ENCODE data around the gene ID3.
A peak's percentile ranks its signal among the peaks of the same experiment; 100 is the strongest.

The ID3 gene

GRCh38 chr1:23528250-23528978 lies 30.9 kb downstream of the ID3 start:
- peak; percentile 54 to 79 for DNase-seq (ENCODE audit: low read depth in 1 of 2, low spot score in 1 of 2)

DNA sequence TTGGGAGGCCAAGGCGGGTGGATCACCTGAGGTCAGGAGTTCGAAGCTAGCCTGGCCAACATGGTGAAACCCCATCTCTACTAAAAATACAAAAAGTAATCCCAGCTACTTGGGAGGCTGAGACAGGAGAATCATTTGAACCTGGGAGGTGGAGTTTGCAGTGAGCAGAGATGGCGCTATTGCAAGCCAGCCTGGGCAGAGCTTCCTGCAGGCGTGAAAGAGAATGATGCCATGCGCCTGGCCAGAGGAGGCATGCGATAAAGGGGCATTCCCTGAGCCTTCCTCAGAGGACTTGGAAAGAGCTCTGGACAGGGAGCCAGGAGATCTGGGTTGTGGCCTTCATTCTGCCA lies 31.4 kb downstream of the ID3 start:
- DNase-seq (ENCODE audit: low read depth in 1 of 2, low spot score in 1 of 2), result no peak

DNA sequence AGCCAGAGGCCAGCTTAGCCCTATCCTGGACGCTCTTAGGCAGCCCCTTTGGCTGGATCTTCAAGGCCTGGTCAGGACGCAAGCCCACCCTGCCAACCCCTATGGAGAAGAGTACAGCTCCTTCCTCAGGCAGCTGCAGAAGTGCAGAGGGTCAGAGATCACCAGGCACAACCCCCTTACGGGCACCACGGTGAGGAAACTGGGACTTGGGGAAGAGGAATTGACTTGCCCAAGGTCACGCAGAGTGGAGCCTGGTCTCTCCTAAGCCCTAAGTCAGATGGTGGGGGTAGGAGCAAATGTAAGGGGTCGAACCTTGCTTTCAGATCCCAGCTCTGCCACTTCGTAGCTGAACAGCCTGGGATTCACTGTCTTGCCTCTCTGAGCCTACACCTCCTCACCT lies 31.9 kb downstream of the ID3 start:
- no peak for DNase-seq (ENCODE audit: low read depth in 1 of 2, low spot score in 1 of 2)

GRCh38 chr1:23526329-23527041 lies 32.8 kb downstream of the ID3 start:
- DNase-seq (ENCODE audit: low read depth in 1 of 2, low spot score in 1 of 2), result no peak

DNA sequence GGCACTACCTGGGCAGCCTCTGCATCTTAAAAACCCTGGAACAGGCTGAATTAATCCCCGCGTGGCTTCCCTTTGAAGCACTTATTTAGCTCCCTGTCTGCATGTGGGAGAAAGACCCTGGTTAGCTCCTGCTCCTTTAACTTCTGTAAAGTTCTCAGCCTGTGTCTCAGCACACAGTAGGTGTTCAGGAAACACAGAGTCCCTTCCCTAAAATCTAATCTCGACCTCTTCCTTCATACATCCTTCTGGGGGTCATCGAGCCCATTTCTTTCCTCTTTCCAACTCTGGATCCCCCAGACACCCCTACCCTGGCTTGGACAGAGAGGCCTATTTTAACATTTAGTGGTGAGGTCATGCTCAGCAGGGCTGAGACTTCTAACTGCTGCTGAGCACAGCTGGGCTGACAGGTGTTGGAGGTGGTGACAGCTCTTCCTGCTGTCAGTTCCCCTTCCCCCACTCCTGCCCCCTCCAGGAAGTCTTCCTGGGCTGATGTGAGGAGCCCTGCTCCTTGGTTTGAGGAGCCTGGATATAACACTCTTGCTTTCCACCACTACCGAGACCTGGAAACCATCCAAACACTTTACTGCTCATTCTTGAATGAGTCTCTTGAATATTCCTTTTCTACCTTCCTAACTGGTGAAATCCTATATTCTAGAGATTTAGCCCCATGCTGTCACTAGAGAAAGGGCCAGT lies 33.6 kb downstream of the ID3 start:
- DNase-seq (ENCODE audit: low read depth in 1 of 2, low spot score in 1 of 2), result no peak

GRCh38 chr1:23524716-23525401 lies 34.4 kb downstream of the ID3 start:
- peak in 1 of 2 donors; percentile 17 for DNase-seq (ENCODE audit: low read depth in 1 of 2, low spot score in 1 of 2)

DNA sequence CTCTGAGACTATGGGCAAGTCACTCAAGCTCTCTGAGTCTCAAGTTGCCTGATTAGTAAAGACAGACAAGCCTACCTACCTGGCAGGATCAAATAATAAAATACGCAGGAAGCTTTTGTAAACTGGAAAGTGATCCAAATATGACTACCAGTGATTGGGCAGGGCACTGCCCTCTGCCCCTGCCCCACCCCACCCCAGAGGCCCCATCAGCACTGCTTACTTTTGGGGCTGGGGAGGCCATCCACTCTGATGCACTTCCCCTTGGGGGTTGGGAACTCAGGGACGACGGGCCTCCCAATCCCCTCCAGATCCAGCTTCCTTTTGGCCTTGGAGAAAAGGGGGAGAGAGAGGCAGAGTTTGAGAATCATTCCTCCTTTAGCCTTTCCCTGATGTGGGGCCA lies 35.1 kb downstream of the ID3 start:
- no peak for DNase-seq (ENCODE audit: low read depth in 1 of 2, low spot score in 1 of 2)

DNA sequence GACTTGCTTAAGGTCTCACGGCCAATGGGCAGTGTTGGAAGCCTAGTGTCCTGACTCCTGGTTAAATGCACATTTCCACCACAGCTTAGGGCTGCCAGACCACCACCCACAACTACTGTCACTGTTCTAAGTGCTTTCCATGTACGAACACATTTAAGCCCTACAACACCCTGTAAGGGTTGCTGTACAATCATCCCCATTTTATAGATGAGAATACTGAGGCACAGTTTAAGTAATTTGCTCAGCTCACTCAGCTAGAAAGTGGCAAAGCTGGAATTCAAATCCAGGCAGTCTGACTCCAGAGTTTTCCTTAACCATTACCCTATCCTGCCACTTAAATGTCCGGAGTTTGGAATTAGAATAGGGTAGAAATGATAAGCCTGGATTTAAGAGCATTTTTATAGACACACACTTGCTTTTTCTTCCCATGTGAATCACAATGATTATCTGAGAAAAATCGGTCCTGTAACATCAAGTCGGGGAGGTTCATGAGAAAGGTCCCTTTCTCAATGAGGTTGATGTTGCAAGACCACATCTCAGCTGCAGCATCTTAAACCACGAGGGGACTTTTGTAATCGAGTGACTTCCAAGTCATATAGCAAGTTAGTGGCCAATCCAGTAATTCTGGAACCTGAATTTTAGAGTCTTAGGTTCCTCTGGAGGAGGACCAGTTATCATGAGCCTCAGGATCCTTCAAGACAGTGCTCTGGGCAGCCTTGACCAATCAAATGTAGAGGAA lies 36.9 kb downstream of the ID3 start:
- DNase-seq (ENCODE audit: low read depth in 1 of 2, low spot score in 1 of 2), result no peak

DNA sequence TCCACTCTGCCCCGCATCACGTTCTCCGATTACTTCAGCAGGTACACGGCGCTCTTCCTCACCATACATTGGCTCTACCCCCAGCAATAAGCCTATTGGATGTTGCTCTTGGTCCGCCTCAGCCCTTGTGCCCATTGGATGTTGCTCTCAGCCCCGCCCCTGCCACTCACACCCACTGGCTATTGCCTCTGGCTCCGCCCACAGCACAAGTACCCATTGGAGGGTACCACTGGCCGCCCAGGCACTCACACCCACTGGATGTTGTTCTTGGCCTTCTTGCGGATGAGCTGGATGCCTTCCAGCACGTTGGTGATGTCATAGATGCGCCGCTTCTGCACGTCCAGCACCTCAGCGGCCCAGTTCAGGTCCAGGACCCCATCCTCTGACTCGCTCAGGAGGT lies 37.7 kb downstream of the ID3 start:
- DNase-seq (ENCODE audit: low read depth in 1 of 2, low spot score in 1 of 2), result no peak

- DNase-seq (ENCODE audit: low read depth in 1 of 2, low spot score in 1 of 2), result no peak
These were observed 41.7 kb downstream of the ID3 start for GRCh38 chr1:23517581-23517980.

GRCh38 chr1:23515905-23516304 lies 43.4 kb downstream of the ID3 start:
- no peak for DNase-seq (ENCODE audit: low read depth in 1 of 2, low spot score in 1 of 2)

DNA sequence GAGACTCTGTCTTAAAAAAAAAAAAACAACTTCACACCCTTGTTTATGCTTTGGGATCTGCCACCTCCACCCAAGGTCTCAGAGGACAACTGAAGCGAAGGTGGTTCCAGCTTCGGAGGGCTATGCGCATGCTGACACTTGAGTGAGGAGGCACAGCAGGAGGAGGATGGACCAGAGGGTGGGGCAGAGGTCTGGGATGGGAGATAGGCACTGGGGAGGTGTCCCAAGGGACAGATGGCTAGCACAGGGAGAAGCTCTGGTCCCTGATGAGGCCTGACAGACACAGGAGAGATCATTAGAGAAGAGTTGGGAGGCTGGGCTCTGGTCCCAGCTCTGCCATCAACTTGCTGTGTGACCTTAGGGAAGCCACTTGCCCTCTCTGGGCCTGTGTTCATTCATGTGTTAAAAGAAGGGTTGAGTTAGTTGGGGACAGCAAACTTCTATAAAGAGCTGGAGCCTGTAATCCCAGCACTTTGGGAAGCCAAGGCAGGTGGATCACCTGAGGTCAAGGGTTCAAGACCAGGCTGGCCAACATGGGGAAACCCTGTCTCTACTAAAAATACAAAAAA lies 45.1 kb downstream of the ID3 start:
- DNase-seq (ENCODE audit: low read depth in 1 of 2, low spot score in 1 of 2), result no peak

- no peak for DNase-seq (ENCODE audit: low read depth in 1 of 2, low spot score in 1 of 2)
These were observed 49.4 kb downstream of the ID3 start for GRCh38 chr1:23509896-23510295.
